Measurements from ENCODE around the gene ADGRA1. TPM values are rescaled to one million over a fixed set of nuclear protein-coding genes. Genes with fewer than 3 reads are reported as not detected.

Gene ADGRA1
- polyA plus RNA-seq, 1 donor: 1.7 TPM

DNA sequence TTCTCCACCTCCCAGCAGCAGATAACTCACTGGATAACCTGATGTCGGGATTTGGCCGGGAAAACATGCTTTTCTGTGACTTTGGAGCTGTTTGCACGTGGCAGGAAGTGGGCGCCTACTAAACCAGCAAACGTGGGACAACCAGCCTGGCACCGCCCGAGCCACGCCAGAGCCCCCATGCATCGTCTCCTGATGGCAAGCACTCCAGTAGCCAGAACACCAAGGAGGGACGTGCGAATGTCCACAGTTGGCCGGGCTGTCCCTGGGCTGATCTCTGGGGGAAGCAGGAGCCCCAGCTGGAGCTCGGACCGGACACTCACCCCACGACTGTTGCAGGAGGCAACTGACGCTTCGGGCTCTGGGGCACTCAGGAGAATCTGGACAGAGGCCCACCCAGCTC lies 7.1 kb downstream of the ADGRA1 start:
- no peak for DNase-seq

DNA sequence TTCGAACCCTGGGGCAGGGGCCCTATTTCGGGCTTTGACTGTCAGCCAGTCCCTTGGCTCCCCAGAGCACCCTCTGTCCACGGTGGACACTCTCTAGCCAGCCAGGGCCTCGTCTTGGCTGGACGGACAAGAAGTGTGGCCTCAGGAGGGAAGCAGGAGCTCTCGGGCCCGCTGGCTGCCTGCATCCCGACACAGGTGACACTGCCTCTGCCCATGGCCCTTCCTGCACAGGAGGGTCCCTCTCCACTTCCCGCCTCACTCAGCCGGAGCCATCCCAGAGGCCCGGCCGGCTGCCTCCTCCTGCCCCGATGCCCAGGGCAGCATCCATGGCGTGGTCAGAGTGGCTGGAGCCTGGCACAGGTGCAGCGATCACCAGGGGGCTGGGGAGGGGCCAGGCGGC lies 7.9 kb downstream of the ADGRA1 start:
- no peak for DNase-seq

DNA sequence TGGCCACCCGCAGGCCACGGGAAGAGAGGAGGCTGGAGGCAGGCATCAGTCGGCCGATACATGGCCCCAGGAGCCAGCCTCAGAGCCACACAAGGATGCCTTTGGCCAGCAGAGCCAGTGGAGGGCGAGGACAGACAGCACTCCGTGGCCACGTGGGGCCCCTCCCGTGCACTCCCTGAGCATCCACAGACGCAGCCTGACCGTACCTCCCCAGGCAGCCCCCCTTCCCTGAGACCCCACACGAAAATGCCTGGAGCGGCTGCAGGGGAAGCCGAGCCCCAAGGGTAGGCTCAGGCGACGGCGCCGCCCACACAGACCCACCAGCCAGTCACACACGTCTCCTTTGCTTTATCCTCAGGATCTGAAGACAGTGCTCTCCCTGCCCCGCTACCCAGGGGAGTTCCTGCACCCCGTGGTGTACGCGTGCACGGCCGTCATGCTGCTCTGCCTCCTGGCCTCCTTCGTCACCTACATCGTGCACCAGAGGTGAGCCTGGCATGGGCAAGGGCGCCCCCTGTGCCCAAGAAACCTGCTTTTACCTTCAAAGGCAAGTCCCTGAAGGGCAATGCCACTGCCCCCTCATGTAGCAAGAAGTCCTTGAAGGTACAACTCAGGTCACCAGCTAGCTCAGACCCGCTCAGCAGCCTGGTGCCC lies 9.0 kb downstream of the ADGRA1 start:
- DNase-seq: no peak

DNA sequence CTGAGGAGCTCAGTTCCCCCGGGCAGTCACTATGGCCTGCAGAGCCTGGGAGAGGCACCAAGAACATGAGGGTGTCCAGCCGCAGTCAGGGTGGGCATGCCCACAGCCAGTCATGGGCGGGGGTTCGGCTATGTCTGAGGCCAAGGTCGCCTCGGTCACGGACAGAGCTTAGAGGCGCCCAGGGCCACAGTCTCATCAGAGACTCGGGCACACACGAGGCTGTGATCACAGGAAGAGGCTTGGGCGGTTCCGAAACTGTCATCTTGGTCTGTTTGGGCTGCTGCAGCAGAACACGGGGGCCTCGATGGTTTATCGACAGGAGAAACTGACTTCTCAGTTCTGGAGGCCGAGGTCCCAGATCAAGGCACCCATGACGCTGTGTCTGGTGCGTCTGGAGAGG lies 9.7 kb downstream of the ADGRA1 start:
- no peak for DNase-seq

DNA sequence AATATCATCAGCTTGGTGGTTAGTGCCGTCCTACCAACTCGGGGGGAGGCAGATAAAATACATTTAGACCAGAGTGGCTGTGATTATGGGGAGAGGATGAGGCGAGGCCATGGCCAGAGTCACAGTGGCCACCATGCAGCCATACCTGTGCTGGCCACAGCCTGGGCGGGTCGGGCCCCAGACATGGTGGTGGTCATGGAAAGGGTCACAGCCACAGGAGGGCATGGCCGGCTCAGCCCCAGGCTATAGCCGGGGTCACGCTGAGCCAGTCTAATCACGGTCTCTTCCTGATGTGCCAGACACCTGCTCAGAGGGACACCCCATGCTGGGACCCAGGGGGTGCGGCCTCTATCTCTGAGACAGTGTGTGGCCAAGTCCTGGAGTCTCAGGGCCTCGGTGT lies 10.2 kb downstream of the ADGRA1 start:
- no peak for DNase-seq

DNA sequence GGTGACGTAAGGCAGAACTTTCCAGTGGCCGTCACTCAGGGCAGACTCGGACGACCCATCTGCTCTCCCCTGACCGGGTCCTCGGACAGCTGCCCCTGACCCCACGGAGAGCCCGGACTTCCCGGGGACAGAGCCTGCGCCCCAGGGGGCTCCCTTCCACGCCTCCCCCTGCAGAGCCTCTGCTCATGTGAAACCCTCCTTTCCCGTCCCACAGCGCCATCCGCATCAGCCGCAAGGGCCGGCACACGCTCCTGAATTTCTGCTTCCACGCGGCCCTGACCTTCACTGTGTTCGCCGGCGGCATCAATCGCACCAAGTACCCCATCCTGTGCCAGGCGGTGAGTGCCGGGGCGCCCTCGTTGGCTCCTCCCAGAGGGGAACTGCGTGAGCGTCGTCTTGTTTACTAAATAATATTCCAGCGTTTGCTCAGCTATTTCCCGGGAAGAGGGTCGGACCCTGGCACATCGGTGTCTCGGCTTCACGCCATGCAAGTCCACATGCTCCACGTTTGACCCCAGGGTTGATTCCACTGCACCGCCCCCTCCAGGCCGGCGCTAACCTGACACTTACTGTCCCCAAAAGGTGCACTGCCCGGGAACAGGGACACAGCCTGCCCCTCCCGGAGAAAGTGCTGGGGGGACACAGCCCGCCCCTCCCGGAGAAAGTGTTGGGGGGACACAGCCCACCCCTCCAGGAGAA lies 10.9 kb downstream of the ADGRA1 start:
- DNase-seq: no peak

DNA sequence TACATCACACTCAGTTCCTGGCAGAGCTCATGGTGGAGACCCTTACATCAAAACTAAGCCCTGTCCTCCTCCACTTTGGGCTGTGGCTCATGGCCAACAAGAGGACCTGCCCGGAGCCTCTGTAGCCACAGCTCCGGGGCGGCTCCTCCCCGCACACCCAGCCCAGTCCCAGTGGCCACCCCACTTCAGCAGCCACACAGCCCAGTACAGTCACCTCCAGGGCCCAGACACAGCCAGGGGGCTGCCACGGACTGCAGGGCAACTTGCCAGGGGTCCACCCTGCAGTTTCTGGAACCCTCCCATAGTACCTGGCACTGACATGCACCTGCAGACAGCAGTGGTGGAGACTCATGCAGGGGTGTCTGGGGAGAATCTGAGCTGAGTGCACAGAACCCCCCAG lies 11.8 kb downstream of the ADGRA1 start:
- no peak for DNase-seq

DNA sequence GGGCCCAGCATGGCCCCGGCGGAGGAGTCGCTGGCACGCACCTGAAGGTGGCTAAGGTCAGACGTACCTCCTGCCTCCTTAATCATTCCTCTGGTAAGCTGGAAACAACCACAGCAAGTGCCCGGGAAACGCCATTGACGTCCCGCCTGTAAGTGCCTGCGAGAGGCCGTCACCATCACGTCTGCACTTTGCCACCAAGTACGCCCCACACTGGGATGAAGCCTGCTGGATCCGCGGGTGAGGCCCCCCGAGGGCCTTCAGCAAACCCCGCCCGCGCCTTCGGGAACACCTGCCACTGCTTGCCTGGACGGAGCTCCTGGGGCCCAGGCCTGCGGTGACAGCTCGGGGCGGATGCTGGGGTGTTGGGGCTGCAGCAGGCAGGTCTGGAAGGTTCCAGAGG lies 12.5 kb downstream of the ADGRA1 start:
- DNase-seq: no peak

DNA sequence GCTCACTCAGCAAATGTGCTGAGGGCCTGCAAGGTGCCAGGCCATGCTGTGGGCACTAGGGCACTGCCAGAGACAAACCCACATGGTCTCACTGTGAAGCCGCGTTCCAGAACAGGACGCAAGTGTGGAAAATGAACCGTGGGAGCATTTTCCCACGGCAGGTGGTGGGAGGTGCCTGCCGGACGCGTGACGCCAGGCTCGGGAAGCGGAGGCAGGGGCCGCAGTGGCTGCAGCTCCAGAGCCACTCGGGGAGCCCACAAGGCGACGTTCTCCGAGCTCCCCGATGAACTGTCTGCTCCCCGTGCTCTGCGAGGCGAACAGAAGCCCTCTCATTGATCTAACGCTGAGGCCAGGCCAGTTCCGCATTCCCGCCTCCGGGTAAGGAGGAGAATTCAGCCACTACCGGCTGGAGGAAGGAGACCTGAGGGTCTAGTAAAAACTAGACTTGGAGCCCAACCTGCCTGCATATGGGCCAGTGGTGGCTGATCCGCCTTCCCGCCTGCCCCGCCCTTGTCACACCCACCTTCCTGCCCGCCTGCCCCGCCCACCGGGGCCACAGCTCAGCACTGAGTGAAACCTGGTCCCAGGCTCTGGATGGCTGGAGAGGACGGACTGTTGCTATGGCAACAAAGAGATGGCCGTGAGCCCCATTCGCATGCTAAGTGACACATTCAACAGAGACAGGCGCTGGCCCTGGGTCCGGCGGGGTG lies 13.1 kb downstream of the ADGRA1 start:
- DNase-seq: peak; percentile 44

DNA sequence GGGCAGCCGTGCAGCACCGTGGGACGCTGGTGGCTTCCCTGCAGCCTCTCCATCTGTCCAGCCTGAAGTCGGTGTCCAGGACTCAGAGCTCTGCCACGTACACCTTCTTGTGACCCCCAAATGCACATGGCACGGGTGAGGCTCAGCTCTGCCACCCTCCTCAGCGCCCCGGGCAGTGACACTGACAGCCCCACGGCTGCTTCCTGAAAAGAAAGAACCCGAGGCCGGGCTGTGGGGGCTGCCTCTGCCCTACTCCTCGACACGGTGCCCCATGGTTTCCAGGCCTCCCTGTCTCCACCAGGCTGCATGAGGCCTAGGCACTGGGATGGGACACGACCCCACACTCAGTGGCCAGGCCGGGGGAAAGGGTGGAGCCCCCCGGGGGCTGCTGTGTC lies 13.7 kb downstream of the ADGRA1 start:
- no peak for DNase-seq

DNA sequence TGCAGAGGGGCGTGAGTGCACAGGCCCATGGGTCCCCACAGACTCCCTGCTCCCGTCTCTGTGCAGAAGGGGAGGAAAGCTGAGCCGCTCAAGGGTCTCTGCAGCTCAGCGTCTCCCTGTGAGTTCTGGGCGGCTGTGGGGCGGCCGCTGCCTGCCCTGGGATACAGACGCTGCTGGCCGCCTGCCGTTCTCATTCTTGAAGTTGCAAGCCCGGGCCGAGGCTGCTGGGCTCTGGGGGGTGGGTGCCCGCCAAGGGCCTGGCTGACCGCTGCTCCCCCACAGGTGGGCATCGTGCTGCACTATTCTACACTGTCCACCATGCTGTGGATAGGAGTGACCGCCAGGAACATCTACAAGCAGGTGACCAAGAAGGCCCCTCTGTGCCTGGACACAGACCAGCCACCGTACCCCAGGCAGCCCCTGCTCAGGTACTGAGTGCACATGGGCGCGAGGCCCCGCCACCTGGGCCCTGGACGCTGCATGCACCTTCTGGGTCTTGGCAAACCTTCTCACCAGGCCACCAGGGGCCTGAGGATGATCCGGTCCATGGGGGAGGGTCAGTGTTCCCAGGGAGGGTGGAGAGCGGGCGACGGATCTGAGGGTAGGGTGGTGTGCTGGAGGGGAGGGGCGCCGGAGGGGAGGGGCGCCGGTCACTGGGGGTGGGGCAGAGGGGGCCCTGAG lies 14.8 kb downstream of the ADGRA1 start:
- no peak for DNase-seq

DNA sequence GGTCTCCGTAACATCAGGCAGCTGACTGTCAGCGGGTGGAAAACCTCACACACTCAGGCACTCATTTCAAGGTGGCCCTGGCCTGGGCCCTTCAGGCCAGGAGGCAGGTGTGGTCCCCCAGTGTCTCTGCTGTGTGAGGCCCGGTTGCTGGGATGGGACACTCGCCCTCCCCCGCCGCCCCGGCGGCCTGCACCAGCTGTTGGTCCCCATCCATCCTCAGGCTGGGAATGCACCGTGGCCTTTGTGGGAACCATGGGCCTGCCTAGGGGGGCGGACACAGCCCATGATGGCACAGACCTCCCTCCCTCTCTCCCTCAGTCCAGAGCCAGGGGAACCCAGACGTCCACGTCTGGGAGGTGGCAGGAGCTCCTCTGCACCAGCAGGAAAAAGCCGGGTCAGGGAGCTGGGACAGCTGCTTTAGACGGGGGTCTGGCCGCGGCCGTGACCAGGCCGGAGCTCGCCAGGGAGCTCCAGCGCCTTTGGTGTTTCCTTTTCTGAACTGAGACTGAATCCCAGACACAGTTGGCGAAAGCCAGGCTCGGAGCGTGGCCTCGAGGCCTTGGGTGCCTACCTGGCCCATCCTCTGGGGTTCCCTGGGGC lies 15.7 kb downstream of the ADGRA1 start:
- no peak for DNase-seq

DNA sequence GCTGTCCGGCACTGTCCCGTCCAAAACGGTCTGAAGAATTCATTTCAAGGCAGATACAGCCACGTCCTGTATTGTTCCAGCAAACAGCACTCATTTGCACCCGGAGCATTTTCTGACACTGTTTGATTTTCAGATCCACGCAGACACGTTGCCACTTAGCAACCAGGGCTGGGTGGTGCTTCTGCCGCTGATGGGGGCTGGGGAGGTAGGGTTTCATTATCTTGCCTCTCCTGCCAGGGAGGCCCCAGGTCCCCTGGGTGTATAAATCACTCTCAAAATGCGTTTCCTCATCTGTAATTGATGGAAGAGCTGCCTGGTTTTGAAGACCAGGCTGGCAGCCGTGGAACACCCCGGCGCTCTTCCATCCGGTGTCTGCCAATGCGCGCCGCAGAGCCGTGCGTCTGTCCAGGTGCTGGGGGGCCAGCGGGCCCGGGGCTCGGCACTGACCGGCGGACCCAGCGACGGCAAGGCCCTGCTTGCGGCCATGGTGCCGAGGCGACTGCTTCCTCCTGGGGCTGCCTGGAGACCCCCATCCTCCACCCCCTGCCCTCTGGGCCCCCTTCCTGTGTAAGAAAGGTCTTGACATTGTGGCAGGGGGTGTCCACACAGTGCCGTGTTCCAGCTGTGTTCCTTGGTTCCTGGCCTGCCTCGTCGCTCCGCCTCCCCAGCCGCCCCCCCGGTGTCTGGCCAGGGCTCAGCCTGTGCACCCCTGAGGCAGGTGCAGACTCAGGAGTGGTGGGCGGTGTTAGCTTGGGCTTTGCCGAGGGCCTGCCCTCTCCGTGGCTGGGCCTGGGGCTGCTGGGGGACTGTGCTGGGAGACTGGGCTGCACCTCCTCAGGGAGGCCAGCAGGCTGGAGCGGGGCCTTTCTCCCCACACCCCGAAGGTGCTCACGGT lies 16.6 kb downstream of the ADGRA1 start:
- DNase-seq: no peak

DNA sequence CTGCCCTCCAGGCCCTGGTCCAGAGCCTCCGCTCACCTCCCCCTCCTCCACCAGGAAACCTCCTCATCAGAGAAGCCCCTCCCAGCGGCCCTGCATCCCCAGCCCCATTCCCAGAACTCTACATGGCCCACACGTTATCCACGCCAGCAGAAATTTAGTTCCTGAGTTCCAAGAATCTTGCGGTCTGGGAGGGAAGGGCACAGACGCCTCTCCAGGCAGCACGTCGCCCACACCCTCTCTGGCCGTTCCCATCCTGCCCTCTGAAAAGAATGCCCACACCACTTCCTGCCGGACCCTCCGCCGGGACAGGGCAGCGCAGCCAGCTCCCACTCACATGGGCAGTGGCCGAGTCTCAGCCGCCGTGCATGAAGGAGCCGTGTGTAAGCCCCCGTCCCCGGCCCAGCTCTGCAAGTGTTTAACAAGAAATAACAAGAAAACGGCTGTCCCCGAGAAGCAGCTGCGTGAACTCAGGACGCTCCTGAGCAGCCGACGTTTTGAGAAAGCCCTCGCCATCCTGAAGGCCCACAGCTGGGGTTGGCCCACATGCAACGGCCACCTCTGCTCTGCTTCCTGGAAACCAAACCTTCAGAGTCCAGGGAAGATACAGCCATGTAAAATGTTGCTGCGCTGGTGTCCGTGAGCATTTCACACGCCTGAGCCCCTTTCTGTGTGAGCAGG lies 17.4 kb downstream of the ADGRA1 start:
- DNase-seq: no peak

DNA sequence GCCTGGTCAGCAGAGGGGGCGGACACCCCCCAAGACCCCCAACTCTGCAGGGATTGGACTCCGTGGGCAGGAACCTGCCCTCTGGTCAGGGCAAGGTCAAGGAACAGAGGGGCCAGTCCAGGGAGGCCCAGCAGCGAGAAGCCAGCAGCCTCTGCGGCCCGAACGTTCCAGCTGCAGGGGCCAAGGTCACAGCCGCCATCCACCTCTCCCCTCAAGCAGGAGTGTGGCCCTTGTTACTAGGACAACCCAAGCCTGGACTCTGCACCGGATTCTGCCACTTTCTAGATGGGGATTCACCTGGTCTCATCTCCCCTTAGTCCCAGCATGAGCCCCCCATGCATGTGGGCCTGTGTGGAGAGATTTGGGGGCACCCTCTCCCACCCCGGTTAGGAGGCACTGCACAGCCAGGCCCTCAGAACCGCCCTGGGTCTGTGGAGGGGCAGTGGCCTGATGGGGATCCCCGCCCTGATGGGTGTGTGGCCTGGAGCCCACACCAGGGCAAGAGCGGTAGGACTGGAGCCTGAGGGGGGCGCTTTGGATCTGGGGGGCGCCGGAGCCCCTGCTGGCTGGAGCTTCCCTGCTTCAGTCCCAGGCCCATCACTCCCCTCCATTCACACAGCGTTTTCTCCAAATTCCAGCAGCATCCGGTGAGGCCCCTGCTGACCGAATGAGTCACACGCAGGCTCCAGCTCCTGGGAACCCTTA lies 18.1 kb downstream of the ADGRA1 start:
- no peak for DNase-seq

DNA sequence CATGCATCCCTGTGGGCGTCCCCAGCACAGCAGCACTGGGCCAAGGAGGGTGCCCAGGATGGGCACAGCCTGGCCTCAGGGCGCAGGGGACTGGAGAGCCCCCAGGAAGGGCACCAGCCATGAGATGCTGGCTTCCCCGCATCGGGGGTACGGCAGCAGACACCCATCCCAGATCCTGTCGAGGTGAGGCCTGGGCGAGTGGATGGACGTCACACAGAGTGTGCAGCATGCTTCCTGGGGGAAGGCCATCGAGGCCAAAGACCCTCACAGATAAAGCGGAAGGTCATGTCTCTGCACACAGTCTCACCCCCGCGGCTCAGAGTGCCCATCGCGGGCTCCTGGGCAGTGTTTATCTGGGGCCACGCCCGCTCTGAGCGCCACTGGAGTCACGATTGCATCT lies 18.8 kb downstream of the ADGRA1 start:
- DNase-seq: no peak

DNA sequence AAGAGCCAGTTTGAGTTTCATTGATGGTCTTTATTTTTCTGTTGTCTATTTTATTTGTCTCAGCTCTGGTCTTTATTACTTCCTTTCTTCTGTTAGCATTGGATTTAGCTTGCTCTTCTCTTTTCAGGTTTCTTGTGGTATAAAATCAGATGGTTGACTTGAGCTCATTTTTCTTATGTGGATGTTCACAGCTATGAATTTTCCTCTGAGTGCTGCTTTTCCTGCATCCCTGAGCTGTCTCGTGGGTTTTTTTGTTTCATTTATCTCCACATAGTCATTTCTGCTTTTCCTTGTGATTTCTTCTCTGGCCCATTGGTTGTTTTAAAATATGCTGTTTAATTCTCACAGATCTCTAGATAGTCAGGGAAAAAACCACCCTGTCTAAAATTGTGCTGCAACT lies 19.7 kb downstream of the ADGRA1 start:
- DNase-seq: no peak

DNA sequence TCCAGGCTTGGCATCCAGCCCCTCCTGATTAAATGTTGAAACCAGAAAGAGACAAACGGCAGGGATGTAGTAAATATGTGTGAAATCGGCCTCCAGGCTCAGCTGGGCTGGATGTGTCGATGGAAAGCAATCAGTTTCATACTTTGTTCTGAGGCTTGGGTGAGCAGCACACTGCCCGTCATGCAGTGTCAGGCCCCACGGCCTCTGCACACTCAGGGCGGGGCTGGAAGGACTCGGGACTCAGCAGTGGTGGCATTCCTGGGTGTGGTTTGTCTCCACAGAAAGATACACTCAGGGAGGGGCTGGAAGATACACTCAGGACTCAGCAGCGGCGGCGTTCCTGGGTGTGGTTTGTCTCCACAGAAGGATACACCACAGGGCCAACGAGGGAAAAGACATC lies 22.0 kb downstream of the ADGRA1 start:
- DNase-seq: no peak

DNA sequence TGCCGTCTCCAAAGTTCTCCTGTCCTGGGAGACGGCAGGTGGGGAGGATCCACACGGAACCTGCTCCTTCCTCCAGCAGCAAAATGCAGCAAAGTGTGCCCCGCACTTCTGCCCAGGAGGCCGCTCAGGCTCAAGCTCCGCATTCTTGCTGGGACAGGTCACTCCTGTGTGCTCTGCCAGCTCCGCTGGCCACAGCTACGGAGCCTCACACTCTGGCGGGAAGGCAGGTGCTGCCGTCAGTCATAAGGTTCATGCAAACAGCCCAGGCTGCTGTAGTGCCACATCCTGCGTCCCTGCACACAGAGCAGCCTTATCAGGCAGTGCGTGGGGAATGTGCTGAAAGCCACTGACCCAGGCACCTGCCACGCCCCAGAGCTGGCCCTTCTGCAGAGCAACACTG lies 22.4 kb downstream of the ADGRA1 start:
- DNase-seq: no peak

DNA sequence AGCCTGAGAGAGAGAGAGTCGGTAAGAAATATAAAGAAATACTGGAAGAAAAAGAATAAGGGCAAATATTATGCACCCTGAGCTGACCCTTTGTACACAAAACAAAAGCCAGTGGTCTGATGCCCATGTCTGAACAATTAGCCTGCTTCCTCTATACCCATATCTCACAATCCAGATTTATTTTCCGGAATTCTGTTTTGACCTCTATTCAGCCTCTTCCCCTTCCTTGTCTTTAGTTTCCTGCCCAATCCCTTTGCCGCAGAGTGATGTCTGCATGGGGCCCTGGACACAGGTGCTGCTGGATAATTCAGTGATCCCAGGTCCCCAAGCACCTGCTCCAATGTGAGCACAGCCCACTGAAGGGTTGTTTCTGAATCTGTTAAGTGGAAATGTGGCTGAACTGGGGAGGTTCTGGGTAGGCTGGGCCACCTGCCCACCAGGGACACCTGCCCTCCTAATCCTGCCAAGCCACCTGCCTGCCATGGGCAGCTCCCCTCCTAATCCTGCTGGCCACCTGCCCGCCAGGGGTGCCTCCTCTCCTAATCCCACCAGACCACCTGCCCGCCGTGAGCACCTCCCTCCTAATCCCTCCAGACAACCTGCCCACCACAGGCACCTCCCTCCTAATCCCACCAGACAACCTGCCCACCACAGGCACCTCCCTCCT lies 23.0 kb downstream of the ADGRA1 start:
- DNase-seq: no peak
